ENCODE data around the gene ZNF774.
A peak's percentile ranks its signal among the peaks of the same experiment; 100 is the strongest.

GRCh38 chr15:90352107-90352893 is at the start of gene ZNF774:
- TF ChIP-seq POLR2A (IDR thresholded peaks at IDR 0.05): peak; percentile 94 to 96
- no peak for TF ChIP-seq CTCF (IDR thresholded peaks at IDR 0.05 in 4 of 5, conservative IDR thresholded peaks at IDR 0.05 in 1 of 5)

Data from gastrocnemius medialis (tissue), 4 donors.